ENCODE measurements around the gene SLC25A44. TPM values are rescaled to one million over a fixed set of nuclear protein-coding genes. Genes with fewer than 3 reads are reported as not detected.
"Not testable (repeated sequence)": the region's sequence is repeated elsewhere in the genome, so short reads cannot be mapped to it uniquely, and the experiment has no call there.

SLC25A44 gene
- total RNA-seq, 1 experiment from 2014 or later: 15.6 TPM

- no peak for DNase-seq (ENCODE audit: low read depth)
These were observed 10.8 kb downstream of the SLC25A44 start for GRCh38 chr1:156204686-156205085.

GRCh38 chr1:156211243-156211642, 17.3 kb downstream of the SLC25A44 start:
- DNase-seq (ENCODE audit: low read depth): no peak

GRCh38 chr1:156212130-156212529, 18.2 kb downstream of the SLC25A44 start:
- DNase-seq (ENCODE audit: low read depth): no peak

- DNase-seq (ENCODE audit: low read depth): peak; percentile 92
These were observed 19.1 kb downstream of the SLC25A44 start, which contains the start of gene PMF1 for GRCh38 chr1:156212833-156213643. PMF1 (plus strand) TSS chr1:156213007; CDS start chr1:156213016, 9 bp downstream.

- no peak for DNase-seq (ENCODE audit: low read depth)
These were observed 19.7 kb downstream of the SLC25A44 start for GRCh38 chr1:156213644-156213966.

- peak; percentile 21 for DNase-seq (ENCODE audit: low read depth)
These were observed 20.3 kb downstream of the SLC25A44 start for GRCh38 chr1:156214024-156214748.

GRCh38 chr1:156216361-156217086, 22.6 kb downstream of the SLC25A44 start:
- DNase-seq (ENCODE audit: low read depth): not testable (repeated sequence)

GRCh38 chr1:156217871-156218270, 24.0 kb downstream of the SLC25A44 start:
- no peak for DNase-seq (ENCODE audit: low read depth)

GRCh38 chr1:156220226-156220625, 26.3 kb downstream of the SLC25A44 start:
- DNase-seq (ENCODE audit: low read depth): no peak

GRCh38 chr1:156221986-156222692, 28.2 kb downstream of the SLC25A44 start:
- no peak for DNase-seq (ENCODE audit: low read depth)

GRCh38 chr1:156225677-156226014, 31.7 kb downstream of the SLC25A44 start:
- no peak for DNase-seq (ENCODE audit: low read depth)

GRCh38 chr1:156226116-156226538, 32.2 kb downstream of the SLC25A44 start:
- DNase-seq (ENCODE audit: low read depth): peak; percentile 77

GRCh38 chr1:156226782-156227181, 32.9 kb downstream of the SLC25A44 start:
- DNase-seq (ENCODE audit: low read depth): no peak

- no peak for DNase-seq (ENCODE audit: low read depth)
These were observed 34.6 kb downstream of the SLC25A44 start for GRCh38 chr1:156228501-156228900.

GRCh38 chr1:156229809-156230472, 36.0 kb downstream of the SLC25A44 start:
- DNase-seq (ENCODE audit: low read depth): no peak

GRCh38 chr1:156230473-156230837, 36.6 kb downstream of the SLC25A44 start:
- DNase-seq (ENCODE audit: low read depth): no peak

GRCh38 chr1:156232201-156232894, 38.4 kb downstream of the SLC25A44 start:
- DNase-seq (ENCODE audit: low read depth): no peak

GRCh38 chr1:156233426-156234127, 39.7 kb downstream of the SLC25A44 start:
- peak; percentile 70 for DNase-seq (ENCODE audit: low read depth)

- no peak for DNase-seq (ENCODE audit: low read depth)
These were observed 42.3 kb downstream of the SLC25A44 start for GRCh38 chr1:156236164-156236563.

GRCh38 chr1:156238248-156238647, 44.3 kb downstream of the SLC25A44 start:
- no peak for DNase-seq (ENCODE audit: low read depth)
